Posterior vena cava (tissue), 2 donors: Measurements from ENCODE around the gene CXorf38. TPM values are rescaled to one million over a fixed set of nuclear protein-coding genes. Genes with fewer than 3 reads are reported as not detected.
A peak's percentile ranks its signal among the peaks of the same experiment; 100 is the strongest.

ENCODE experiments used
- DNase-seq: peaks from one replicate; pipeline ENCODE4 v3.0.0-alpha.2; 2020; ENCODE audit warnings: low spot score
- intact Hi-C, 2 donors: fragments of 100-400 bp; cut with DNase I; formaldehyde crosslinking; loops; one replicate each; pipeline versions ENCODE4 v1.14.1 to v1.14.2; 2022 to 2023
- long read RNA-seq, 2 donors: library from polyadenylated mRNA; unstranded; transcript quantifications; one replicate each; pipeline ENCODE4 v2.0.0, GENCODE V29; 2020 to 2021
- total RNA-seq, 2 donors: library from RNA; stranded (reverse); fragmentation: NEBNext Ultra II Directional; extraction: Animal tissue kit (Norgen Biotek cat#: 25700); gene quantifications; one replicate each; pipeline ENCODE4 v1.2.1, GENCODE V29; 2021
- donor health status: DM: yes; HTN: yes; CAD: no.
- donor health status: DM: yes; HTN: yes; CAD: no.

Gene CXorf38, protein sequence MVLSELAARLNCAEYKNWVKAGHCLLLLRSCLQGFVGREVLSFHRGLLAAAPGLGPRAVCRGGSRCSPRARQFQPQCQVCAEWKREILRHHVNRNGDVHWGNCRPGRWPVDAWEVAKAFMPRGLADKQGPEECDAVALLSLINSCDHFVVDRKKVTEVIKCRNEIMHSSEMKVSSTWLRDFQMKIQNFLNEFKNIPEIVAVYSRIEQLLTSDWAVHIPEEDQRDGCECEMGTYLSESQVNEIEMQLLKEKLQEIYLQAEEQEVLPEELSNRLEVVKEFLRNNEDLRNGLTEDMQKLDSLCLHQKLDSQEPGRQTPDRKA
- 10 to 100 TPM in 1 of 2 donors, 1 to 10 TPM in 1; 7.4 to 10.3 TPM for total RNA-seq
- long read RNA-seq, donor 1: 0 reads
- long read RNA-seq, donor 2, transcript CXorf38-201 (7 exons, 2,118 nt): major isoform, 30 of 47 reads
- long read RNA-seq, donor 2, partial matches to known transcripts: 3 of 47 reads
- long read RNA-seq, donor 2, other reads (novel, unspliced or antisense): 14 of 47 reads

DNA sequence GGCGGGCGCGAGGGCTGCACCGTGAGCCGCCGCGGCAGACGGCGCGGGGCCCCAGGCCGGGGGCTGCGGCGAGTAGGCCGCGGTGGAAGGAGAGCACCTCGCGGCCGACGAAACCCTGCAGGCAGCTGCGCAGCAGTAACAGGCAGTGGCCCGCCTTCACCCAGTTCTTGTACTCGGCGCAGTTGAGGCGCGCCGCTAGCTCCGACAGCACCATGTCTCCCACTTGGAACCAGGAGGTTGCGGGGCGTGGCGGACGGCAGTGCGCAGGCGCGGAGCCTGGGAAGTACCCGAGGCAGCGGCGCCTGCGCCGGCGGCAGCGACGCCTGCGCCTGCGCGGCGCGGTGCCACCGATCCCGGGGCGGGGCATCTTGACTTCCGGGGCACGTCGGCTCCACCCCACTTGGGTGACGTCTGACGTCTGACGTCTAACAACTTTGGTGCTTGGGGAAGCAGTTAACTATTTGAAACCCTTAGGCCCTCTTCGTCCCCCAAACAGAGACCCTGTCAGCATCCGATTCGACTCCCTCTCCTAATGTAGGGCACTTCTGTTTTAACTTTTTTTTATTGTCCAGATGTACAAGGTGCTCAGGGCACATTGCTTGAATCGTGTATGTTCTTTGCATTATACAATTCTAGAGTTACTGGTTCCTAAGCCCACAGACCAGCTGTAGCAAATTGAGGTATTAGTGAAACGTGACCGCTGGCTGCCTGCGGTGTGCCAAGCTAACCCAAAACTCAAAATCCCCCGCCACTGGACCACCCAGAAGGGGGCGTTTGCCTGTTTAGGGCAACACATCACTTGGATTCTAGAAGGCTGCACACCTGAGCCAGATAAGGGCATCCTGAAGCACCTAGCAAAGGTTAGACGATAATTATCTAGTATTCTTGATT lies at the start of gene CXorf38:
Gene CXorf38 (minus strand): TSS at position 255 of the 891 bp plus-strand sequence. CDS start 41 bp downstream, at position 214.
- intact Hi-C loops: no loop called here
- peak; percentile 98 for DNase-seq

- no peak for DNase-seq
- intact Hi-C loops: no loop called here
Observed at GRCh38 chrX:40694802-40695201, 47.4 kb upstream of the CXorf38 start.

- DNase-seq: no peak
- intact Hi-C loops: no loop called here
Observed at GRCh38 chrX:40688929-40689328, 41.6 kb upstream of the CXorf38 start.

DNA sequence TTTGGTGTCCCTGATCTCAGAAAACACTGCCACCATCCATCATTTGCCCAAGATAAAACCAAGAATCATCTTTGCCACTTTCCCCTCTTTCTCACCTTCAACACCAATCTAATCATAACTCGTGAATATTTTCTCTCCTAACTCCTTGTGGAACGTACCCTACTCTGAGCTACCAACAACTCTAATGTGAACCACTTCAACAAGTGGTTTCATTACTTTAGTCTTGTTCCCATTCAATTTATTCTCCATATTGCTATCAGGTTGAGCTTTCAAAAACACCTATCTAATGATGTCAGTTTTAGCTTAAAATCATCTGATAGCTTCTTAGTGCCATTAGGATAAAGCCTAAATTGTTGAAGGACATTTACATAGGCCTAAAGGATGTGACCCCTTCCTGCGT lies 39.8 kb upstream of the CXorf38 start:
- no peak for DNase-seq
- intact Hi-C loops: no loop called here

GRCh38 chrX:40685362-40685918 lies 38.1 kb upstream of the CXorf38 start:
- no peak for DNase-seq
- intact Hi-C loops: no loop called here

GRCh38 chrX:40684092-40684491 lies 36.7 kb upstream of the CXorf38 start:
- DNase-seq: no peak
- intact Hi-C loops: no loop called here

DNA sequence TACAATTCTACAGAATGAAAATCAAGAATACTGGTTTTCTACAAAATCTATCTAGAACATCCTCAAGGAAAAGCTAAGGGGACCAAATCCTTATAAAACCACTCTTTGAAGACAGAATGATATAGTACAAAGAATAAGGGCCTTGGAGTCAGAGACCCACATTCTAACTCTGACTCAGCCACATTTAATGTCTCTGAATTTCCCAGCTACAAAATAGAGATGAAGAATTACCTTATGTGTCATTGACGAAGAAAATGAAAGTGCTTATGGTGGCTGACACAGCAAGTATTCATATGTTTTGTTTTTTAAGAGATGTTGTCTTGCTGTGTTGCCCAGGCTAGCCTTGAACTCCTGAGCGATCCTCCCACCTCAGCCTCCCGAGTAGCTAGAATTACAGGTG lies 35.9 kb upstream of the CXorf38 start:
- intact Hi-C loops: no loop called here
- DNase-seq: no peak

DNA sequence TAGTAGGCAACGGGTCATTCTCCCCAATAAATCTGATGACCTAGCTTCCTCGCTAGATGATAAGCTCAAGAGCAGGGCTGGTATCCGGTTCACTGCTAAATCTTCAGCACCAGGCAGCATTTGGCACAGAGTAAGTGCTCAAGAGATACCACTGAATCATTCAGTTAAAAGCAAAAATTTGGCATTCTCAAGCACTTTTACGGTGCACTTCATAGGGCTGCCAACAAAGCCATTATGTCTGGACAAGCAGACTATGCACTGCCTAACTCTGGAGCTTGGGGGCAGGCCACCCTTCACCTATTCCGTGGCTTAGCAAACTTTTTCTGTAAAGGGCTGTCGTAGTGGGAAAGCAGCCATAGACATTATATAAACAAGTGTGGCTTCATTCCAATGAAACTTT lies 23.8 kb upstream of the CXorf38 start:
- intact Hi-C loops: no loop called here
- no peak for DNase-seq

DNA sequence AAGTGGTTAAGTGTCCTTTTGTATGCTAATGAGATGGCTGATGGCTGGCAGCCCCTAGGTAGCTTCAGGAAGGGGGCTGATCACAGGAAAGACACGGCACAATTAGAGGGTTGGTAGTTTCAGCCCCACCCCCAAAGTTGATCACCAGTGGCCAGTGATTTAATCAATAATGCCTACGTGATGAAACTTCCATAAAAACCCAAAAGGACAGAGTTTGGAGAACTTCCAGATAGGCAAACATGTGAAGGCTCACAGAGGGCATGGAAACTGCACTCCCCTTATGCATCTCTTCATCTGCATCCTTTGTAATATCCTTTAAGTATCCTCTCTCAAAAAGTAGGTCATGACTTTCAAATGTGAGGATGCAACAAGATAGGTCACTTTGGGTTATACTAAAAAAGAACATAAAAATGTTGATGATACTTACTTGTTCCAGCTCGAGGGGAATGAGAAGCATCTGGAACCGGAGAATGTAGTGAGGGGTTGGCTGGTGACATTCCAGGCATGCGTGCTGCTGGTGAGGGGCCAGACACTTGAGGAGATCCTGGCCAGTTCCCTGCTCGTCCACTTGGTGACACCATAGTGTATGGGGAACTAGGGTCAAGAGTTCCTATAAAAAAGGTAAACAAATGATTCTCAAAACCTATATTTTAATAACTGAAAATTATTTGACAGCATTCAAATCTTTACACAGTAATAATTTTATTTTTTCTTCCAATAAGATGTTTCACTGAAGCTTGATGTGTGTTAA lies 16.7 kb upstream of the CXorf38 start:
- intact Hi-C loops: no loop called here
- DNase-seq: no peak

GRCh38 chrX:40663078-40663740 lies 15.8 kb upstream of the CXorf38 start:
- intact Hi-C loops: no loop called here

DNA sequence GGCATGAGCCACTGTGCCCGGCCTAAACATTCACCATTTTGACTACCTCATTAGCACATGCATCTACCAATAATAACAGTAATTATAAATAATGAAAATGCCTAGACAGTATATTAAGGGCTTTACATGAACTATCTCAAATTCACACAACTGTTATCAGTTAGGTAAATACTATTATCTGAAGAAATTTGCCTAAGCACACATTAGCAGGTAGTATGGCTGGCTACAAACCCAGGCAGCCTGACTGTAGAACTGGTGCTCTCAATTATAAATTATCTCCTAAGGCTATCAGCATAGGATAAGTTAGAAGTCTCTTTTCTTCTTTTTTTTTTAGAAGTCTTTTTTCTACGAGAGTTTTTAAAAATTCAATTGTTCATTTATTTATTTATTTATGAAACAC lies 14.1 kb upstream of the CXorf38 start:
- intact Hi-C loops: no loop called here

More at GRCh38 chrX:40663078-40663740, 15.8 kb upstream of the CXorf38 start:
- DNase-seq: no peak

DNA sequence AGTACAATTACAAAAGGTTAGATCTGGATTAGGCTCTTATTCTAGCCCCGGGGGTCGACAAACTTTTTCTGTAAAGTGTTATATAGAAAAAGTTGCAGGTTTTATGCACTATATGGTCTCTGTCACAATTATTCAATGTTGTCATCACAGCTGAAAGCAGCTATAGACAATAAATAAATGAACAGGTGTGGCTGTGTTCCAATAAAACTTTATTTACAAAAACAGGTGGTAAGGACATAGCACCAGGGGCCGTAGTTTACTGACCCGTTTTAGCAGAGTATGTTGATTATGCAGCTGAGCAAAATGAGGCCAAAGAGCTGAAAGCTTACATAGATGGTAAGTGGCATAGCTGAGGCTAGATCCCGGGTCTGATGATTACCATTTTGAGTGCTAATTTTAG lies 13.0 kb upstream of the CXorf38 start:
- DNase-seq: no peak
- intact Hi-C loops: no loop called here

More for the DNA sequence above, 14.1 kb upstream of the CXorf38 start:
- DNase-seq: no peak

- intact Hi-C loops: loop anchor here in 1 of 2 donors (10.0 kb wide), 2 partner anchors 141 to 601 kb away; no protein-coding TSS in a partner anchor
- DNase-seq: no peak
Observed at GRCh38 chrX:40653535-40653934, 6.2 kb upstream of the CXorf38 start.

GRCh38 chrX:40652664-40653063 lies 5.3 kb upstream of the CXorf38 start:
- intact Hi-C loops: loop anchor here in 1 of 2 donors (10.0 kb wide), 2 partner anchors 142 to 602 kb away; no protein-coding TSS in a partner anchor

GRCh38 chrX:40651620-40652223 lies 4.4 kb upstream of the CXorf38 start:
- no peak for DNase-seq
- intact Hi-C loops: loop anchor here in 1 of 2 donors (10.0 kb wide), 2 partner anchors 143 to 603 kb away; no protein-coding TSS in a partner anchor

More at GRCh38 chrX:40652664-40653063, 5.3 kb upstream of the CXorf38 start:
- DNase-seq: no peak

GRCh38 chrX:40646489-40647306 lies 663 bp downstream of the CXorf38 start:
- intact Hi-C loops: no loop called here
- DNase-seq: peak; percentile 85

DNA sequence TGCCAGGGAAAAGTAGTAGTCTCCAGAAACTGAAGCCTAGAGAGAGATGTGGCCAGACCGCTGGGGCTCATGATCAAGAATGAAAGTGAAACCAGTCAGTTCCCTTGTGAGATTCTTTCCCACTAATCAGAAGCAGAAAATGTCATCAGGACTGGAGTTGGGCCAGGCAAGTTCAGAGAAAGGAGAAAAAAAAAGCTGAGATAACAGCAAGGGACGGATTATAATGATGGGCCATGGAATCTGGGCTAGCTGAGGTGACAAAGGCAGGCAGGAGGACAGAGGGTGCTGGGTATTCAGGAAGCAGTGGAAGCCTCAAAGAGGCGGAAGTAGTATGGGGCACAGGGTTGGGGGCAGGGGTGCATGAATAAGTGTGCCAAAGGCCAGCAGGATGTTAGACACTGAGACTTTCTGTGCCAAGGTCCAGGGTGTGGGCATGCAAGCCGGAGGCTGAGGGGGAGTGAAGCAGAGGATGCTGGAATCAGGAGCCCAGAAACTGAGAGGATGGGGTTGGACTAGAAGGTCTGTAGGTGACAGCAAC lies 2.5 kb downstream of the CXorf38 start:
- no peak for DNase-seq
- intact Hi-C loops: no loop called here
